HepG2 (cell line): Measurements from ENCODE around the gene LTBR. TPM values are rescaled to one million over a fixed set of nuclear protein-coding genes. Genes with fewer than 3 reads are reported as not detected.

ENCODE experiments used
- BRF2 ChIP-seq: sonication (generic); formaldehyde crosslinking; IDR thresholded peaks from 2 replicates; pipeline ENCODE4 v1.8.1; 2022; ENCODE audit warnings: mild to moderate bottlenecking, missing genetic modification reagents
- CEBPB ChIP-seq: IDR thresholded peaks from 2 replicates; pipeline ENCODE4 v1.6.1; 2011; ENCODE audit warnings: low read depth, low read length, improper control_type of control experiment, borderline replicate concordance
- CHCHD3 ChIP-seq: sonication (generic); formaldehyde crosslinking; IDR thresholded peaks from 2 replicates; pipeline ENCODE4 v1.8.0; 2022; ENCODE audit warnings: mild to moderate bottlenecking, missing genetic modification reagents, moderate library complexity
- HNF1A ChIP-seq, 2 experiments: sonication (generic) in 1 of 2; formaldehyde crosslinking in 1 of 2; IDR thresholded peaks; 2 replicates each; pipeline versions ENCODE4 v1.4.0 to v1.6.1; 2016 to 2020; ENCODE audit warnings: borderline replicate concordance in 1 of 2, low read depth in 1 of 2, mild to moderate bottlenecking in 1 of 2, missing genetic modification reagents in 1 of 2
- NFAT5 ChIP-seq: sonication (generic); formaldehyde crosslinking; IDR thresholded peaks from 2 replicates; pipeline ENCODE4 v1.4.0; 2020; ENCODE audit warnings: missing genetic modification reagents
- PITX1 ChIP-seq: sonication (generic); formaldehyde crosslinking; IDR thresholded peaks from 2 replicates; pipeline ENCODE4 v1.5.1; 2020; ENCODE audit warnings: mild to moderate bottlenecking, missing genetic modification reagents
- YY1 ChIP-seq: IDR thresholded peaks from 2 replicates; pipeline ENCODE4 v1.6.1; 2011; ENCODE audit warnings: low read length, low read depth, moderate library complexity, mild to moderate bottlenecking; ENCODE audit not compliant: insufficient read depth, insufficient replicate concordance
- ZBED4 ChIP-seq: sonication (generic); formaldehyde crosslinking; IDR thresholded peaks from 2 replicates; pipeline ENCODE4 v1.4.0; 2020; ENCODE audit warnings: missing genetic modification reagents, borderline replicate concordance
- ZNF234 ChIP-seq: sonication (generic); formaldehyde crosslinking; conservative IDR thresholded peaks from 2 replicates; pipeline ENCODE4 v1.5.1; 2020; ENCODE audit warnings: mild to moderate bottlenecking, missing genetic modification reagents
- ZNF746 ChIP-seq: sonication (generic); formaldehyde crosslinking; IDR thresholded peaks from 2 replicates; pipeline ENCODE4 v1.8.0; 2022; ENCODE audit warnings: mild to moderate bottlenecking, missing genetic modification reagents
- ZSCAN31 ChIP-seq: sonication (generic); formaldehyde crosslinking; IDR thresholded peaks from 2 replicates; pipeline ENCODE4 v1.5.0; 2020; ENCODE audit warnings: low read depth, mild to moderate bottlenecking, missing genetic modification reagents
- polyA plus RNA-seq, 8 experiments: library from polyadenylated mRNA; depleted of rRNA in 3 of 8; stranded (reverse) in 7 of 8; unstranded in 1 of 8; fragments of >200 nt; fragmentation: Illumina TruSeq in 4 of 8; extraction: Trizol in 4 of 8; gene quantifications; 2 replicates each; pipeline versions ENCODE4 v1.2.1 to v1.2.3, GENCODE V29; 2011 to 2016; ENCODE audit warnings: low read depth in 4 of 8, missing spikeins in 1 of 8, mixed read lengths in 1 of 8; ENCODE audit not compliant: insufficient read depth in 1 of 8
- total RNA-seq, 5 experiments: library from RNA; depleted of rRNA; stranded (reverse); fragments of >200 nt; fragmentation: Illumina TruSeq; extraction: Trizol; gene quantifications; 2 replicates each; pipeline ENCODE4 v1.2.3, GENCODE V29; 2016; ENCODE audit warnings: low read depth in 1 of 5

Gene LTBR
- total and polyA plus RNA-seq, 2 of the 13 experiments (the other 11 are each of a cell fraction or from before 2014, with no cell fraction given): 31.4 to 34.8 TPM

GRCh38 chr12:6383572-6384498 lies at the start of gene LTBR (continued):
- peak; percentile 97 for TF ChIP-seq ZBED4 (CRISPR knock-in tag)
- TF ChIP-seq YY1: peak; percentile 70
- peak; percentile 96 for TF ChIP-seq CEBPB
- peak; percentile 94 for TF ChIP-seq ZNF746 (CRISPR knock-in tag)
- TF ChIP-seq ZSCAN31: peak; percentile 99
- TF ChIP-seq ZNF234 (CRISPR knock-in tag): peak; percentile 5; the same call in 1 of the 2 replicates
- TF ChIP-seq BRF2 (CRISPR knock-in tag): peak; percentile 97
- TF ChIP-seq NFAT5 (CRISPR knock-in tag): 0 out of 2 replicates have a peak, but pooled peaks have one; percentile 20
- no peak for TF ChIP-seq HNF1A (IDR thresholded peaks at IDR 0.05; ENCODE audit: low read depth)
- TF ChIP-seq HNF1A (CRISPR knock-in tag; IDR thresholded peaks at IDR 0.05; ENCODE audit: borderline replicate concordance): peak; percentile 86
- TF ChIP-seq PITX1 (CRISPR knock-in tag): peak; percentile 71
- no peak for TF ChIP-seq CHCHD3 (CRISPR knock-in tag)
